Dermis microvascular lymphatic vessel endothelial cell (primary cell): ENCODE measurements around the gene MAN2B2. TPM values are rescaled to one million over a fixed set of nuclear protein-coding genes. Genes with fewer than 3 reads are reported as not detected.

Experiments used
- DNase-seq, 2 donors: peaks; one replicate each; pipeline versions ENCODE4 v3.0.0 to v3.0.0-alpha.2; 2010; ENCODE audit warnings: low read depth in 2 of 2
- total RNA-seq: library from RNA; depleted of rRNA; stranded (reverse); fragments of >200 nt; gene quantifications from 2 replicates; pipeline ENCODE4 v1.2.1, GENCODE V29; 2014

Gene MAN2B2
- total RNA-seq, 1 donor from 2014 or later = 5.9 TPM

GRCh38 chr4:6592804-6593563, 18.0 kb downstream of the MAN2B2 start:
- DNase-seq = no peak

DNA sequence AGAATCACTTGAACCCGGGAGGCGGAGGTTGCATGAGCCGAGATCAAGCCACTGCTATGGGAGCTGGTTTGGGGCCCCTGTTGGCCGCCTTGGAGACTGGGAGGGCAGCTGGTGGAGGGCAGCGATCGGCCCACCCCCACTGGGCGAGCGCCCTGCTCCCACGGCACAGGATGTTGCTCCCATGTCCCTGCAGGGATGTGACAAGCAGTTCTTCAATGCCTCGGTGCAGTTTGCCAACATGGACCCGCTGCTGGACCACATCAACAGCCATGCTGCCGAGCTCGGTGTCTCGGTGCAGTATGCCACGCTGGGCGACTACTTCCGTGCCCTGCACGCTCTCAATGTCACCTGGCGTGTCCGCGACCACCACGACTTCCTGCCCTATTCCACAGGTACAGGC, 19.4 kb downstream of the MAN2B2 start:
- DNase-seq = no peak

DNA sequence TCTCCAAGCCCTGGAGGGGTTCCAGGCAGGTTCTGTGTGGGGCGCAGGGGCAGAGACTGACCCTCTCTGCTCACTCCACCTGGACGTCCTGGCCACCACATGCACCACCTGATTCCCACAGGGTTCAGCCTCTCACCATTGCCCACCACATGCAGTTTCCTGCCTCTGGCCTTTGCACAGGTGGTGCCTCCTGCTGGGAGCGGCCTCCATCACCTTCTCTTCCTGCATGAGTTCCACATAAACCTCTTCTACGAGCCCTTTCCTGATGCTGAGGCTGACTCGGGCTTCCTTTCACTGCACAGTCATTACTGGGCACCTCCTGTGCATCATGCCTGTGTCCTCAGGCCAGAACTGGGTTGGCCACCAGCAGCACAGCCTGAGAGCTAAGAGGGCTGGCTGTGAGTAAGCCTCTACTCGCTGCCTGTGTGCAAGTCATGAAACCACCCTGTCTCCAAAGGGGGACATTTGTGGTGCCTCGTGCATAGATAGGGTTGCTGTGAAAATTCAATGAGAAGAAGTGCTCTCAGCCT, 19.9 kb downstream of the MAN2B2 start:
- no peak for DNase-seq

DNA sequence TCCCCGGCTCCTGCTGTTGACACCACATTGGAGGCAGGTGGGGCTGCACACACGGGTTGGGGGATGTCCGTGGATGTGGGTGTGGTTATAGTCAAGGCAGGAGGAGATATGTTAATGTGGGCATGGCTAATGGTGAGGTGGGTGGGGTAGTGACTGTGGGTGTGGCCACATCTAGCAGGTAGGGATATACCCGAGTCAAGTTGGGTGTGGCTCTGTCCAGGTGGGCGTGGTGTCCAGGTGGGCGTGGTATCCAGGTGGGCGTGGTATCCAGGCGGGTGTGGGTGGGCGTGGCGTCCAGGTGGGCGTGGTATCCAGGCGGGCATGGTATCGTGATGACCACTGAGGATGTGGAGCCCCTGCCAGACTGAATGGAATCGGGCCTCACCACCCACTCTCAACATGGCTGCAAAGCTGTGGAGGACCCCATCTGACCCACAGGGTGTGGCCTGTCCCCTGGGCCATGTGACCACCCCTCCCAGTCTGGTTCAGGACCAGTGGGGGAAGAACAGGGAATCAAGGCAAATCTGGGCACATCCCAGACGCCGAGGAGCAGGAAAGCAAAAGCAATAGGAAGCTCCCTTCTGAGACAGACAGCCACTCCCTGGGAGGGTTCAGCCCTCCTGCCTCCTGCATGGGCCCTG, 21.0 kb downstream of the MAN2B2 start:
- DNase-seq = no peak

GRCh38 chr4:6596948-6597347, 22.0 kb downstream of the MAN2B2 start:
- no peak for DNase-seq

DNA sequence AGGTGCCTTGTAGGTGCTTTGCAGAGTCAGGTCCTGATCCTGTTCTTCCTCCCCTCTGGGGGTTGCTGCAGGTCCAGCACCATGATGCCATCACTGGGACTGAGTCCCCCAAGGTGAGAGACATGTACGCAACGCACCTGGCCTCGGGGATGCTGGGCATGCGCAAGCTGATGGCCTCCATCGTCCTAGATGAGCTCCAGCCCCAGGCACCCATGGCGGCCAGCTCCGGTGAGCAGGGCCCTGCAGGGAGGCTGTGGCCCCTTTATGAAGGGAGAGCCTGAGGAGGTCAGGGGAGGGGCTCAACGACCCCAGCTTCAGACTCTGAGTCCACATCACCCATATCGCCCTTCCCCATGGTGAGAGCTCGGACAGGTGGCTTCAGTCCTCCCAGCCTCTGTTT, 23.1 kb downstream of the MAN2B2 start:
- no peak for DNase-seq

- no peak for DNase-seq
Measured at GRCh38 chr4:6598641-6599040, 23.7 kb downstream of the MAN2B2 start.

- no peak for DNase-seq
Measured at GRCh38 chr4:6601661-6602250, 26.8 kb downstream of the MAN2B2 start.

DNA sequence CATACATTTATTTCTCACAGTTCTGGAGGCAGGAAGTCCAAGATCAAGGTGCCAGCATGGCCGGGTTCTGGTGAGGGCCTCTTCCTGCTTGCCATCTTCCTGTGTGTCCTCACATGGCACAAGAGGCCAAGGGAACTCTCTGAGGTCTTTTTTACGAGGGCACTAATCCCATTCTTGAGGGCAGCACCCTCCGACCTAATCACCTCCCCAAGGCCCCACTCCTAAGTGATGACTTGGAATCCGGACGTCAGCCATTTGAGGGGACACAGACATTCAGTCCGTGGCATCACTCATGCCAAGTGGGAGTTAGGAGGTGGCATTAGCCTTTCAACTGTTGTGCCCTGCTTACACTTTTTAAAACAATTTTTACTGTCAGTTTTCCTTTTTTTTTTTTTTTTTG, 27.3 kb downstream of the MAN2B2 start:
- no peak for DNase-seq

- no peak for DNase-seq
Measured at GRCh38 chr4:6603128-6603527, 28.1 kb downstream of the MAN2B2 start.

DNA sequence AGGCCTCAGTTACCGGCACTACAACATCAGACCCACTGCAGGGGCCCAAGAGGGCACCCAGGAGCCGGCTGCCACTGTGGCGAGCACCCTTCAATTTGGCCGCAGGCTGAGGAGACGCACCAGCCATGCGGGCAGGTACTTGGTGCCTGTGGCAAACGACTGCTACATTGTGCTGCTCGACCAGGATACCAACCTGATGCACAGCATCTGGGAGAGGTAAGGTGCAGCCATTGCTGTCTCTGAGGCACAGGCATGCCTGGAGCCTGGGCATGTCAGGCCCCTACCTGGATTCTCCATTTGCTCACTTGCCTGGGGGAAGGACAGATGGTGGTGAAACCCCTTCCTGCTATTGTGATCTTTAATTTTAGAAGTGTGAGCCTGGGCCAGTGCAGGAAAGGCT, 30.1 kb downstream of the MAN2B2 start:
- no peak for DNase-seq

- no peak for DNase-seq
Measured at GRCh38 chr4:6605605-6606004, 30.6 kb downstream of the MAN2B2 start.

- no peak for DNase-seq
Measured at GRCh38 chr4:6606465-6607235, 31.7 kb downstream of the MAN2B2 start.

GRCh38 chr4:6607368-6608055, 32.5 kb downstream of the MAN2B2 start:
- DNase-seq = no peak

- no peak for DNase-seq
Measured at GRCh38 chr4:6608758-6609414, 33.9 kb downstream of the MAN2B2 start.

DNA sequence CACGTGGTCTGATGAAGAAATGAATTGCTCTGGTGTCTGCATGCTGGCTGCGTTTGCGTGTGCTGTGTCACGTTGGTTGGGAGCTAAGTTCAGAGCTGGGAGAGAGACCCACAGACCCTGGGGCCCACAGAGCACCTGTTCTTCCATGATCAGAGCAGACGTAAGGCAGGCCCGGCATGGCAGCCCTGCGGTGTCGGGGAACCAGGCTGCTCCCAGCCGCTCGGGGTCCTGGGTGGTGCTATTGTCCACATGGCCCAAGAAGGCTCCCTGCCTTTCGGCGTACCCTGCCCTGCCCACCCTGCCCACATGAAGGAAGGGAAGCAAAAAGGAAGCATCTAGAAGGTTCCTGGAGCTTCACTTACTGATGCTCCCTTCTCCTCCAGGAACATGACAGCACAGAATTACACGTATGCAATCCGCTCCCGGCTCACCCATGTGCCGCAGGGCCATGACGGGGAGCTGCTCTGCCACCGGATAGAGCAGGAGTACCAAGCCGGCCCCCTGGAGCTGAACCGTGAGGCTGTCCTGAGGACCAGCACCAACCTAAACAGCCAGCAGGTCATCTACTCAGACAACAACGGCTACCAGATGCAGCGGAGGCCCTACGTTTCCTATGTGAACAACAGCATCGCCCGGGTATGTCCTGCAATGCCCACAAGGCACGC, 34.6 kb downstream of the MAN2B2 start:
- DNase-seq = no peak

GRCh38 chr4:6610856-6611430, 36.0 kb downstream of the MAN2B2 start:
- DNase-seq = no peak

DNA sequence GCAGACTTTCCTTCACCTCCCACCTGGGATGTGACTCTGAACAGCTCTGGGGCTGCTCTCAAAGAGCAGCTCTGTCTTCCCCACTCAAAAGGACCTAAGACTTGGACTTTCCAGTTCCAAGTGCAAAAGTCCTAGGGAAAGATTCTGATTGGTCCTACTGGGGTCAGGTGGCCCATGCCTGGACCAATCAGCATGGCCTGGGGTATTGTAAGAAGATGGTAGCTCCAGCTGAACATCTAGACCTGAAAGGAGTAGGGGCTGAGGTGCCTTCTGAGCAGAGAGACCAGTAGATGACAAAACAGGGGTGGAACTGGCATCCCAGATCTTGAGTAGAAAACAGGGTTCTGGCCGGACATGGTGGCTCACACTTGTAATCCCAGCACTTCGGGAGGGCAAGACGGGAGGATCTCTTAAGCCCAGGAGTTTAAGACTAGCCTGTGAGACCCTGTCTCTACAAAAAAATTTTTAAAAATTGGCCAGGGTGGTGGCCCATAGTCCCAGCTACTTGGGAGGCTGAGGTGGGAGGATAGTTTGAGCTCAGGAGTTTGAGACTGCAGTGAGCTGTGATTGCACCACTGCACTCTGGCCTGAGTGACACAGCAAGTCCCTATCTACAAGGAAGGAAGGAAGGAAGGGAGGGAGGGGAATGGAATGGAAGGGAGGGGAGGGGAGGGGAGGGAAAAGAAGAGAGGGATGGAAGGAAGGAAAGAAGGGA, 38.1 kb downstream of the MAN2B2 start:
- no peak for DNase-seq
